RWPE2 (cell line): ENCODE results near the gene RAB3GAP1.

Experiments used
- ATAC-seq: fragments of 200-7000 bp; cut with Tn5 transposase; 3 replicates; pipeline ENCODE4 v1.9.1; 2021; ENCODE audit warnings: low read depth
- DNase-seq: peaks from one replicate; pipeline ENCODE4 v3.0.0-alpha.2; 2020; ENCODE audit warnings: low spot score
- H3K27ac ChIP-seq: fragments of 450-650 bp; 2 replicates; pipeline ENCODE4 v1.5.1; 2017; ENCODE audit warnings: mild to moderate bottlenecking; ENCODE audit not compliant: poor library complexity, severe bottlenecking
- H3K27me3 ChIP-seq: fragments of 250-450 bp; sonication (Bioruptor Pico); 2 replicates; pipeline ENCODE4 v1.5.1; 2021; ENCODE audit warnings: mild to moderate bottlenecking, moderate library complexity; ENCODE audit not compliant: insufficient read depth, poor library complexity, severe bottlenecking
- H3K36me3 ChIP-seq: fragments of 250-450 bp; sonication (Bioruptor Pico); 2 replicates; pipeline ENCODE4 v1.5.1; 2020; ENCODE audit warnings: low read depth, mild to moderate bottlenecking, moderate library complexity
- H3K4me1 ChIP-seq: fragments of 250-450 bp; sonication (Bioruptor Pico); 2 replicates; pipeline ENCODE4 v1.5.1; 2021; ENCODE audit warnings: mild to moderate bottlenecking, moderate library complexity; ENCODE audit not compliant: insufficient read depth, poor library complexity, severe bottlenecking
- H3K4me3 ChIP-seq: fragments of 250-450 bp; sonication (Bioruptor Pico); 2 replicates; pipeline ENCODE4 v1.5.1; 2021; ENCODE audit warnings: mild to moderate bottlenecking, moderate library complexity; ENCODE audit not compliant: severe bottlenecking
- H3K9me3 ChIP-seq: fragments of 250-450 bp; sonication (Bioruptor Pico); 2 replicates; pipeline ENCODE4 v1.5.1; 2021; ENCODE audit warnings: mild to moderate bottlenecking, moderate library complexity; ENCODE audit not compliant: severe bottlenecking
- TF ChIP-seq, protein P1 (sequence below): fragments of 450-650 bp; IDR thresholded peaks from one replicate; pipeline ENCODE4 v1.5.1; 2017; ENCODE audit warnings: mild to moderate bottlenecking, moderate library complexity; ENCODE audit not compliant: poor library complexity, severe bottlenecking

RAB3GAP1 gene

DNA sequence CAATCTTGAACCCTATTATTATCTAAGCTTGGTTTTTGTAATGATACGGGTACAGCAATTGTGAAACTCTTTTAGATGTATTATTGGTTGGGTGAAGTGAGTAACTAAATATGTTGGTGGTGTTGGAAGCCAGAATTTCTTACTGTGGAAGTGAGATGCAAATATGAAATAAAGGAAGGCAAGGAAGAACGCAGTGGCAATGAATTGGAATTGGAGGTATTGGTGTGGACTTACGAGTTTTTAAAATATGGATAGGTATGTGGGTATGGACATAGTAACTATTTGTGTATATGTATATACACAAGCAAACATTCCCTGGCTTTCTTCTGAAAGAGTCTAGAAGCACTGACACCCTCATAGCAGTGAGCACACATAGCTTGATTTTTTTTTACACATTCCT, 105.8 kb downstream of the RAB3GAP1 start:
- H3K36me3 ChIP-seq: peaks cover 92% of the 10 kb centered on the region
- H3K9me3 ChIP-seq: no peaks in the 10 kb centered on the region
- H3K4me1 ChIP-seq: no peaks in the 10 kb centered on the region
- H3K27ac ChIP-seq: no peak overlapping the region
- no peak overlapping the region for H3K4me3 ChIP-seq
- ATAC-seq: no peak
- no peak for DNase-seq
- TF ChIP-seq, protein P1, sequence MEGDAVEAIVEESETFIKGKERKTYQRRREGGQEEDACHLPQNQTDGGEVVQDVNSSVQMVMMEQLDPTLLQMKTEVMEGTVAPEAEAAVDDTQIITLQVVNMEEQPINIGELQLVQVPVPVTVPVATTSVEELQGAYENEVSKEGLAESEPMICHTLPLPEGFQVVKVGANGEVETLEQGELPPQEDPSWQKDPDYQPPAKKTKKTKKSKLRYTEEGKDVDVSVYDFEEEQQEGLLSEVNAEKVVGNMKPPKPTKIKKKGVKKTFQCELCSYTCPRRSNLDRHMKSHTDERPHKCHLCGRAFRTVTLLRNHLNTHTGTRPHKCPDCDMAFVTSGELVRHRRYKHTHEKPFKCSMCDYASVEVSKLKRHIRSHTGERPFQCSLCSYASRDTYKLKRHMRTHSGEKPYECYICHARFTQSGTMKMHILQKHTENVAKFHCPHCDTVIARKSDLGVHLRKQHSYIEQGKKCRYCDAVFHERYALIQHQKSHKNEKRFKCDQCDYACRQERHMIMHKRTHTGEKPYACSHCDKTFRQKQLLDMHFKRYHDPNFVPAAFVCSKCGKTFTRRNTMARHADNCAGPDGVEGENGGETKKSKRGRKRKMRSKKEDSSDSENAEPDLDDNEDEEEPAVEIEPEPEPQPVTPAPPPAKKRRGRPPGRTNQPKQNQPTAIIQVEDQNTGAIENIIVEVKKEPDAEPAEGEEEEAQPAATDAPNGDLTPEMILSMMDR: no peak
- no peaks in the 10 kb centered on the region for H3K27me3 ChIP-seq

- peaks cover 6% of the 10 kb centered on the region for H3K4me1 ChIP-seq
- no peak overlapping the region for H3K27ac ChIP-seq
- H3K9me3 ChIP-seq: no peaks in the 10 kb centered on the region
- no peak overlapping the region for H3K4me3 ChIP-seq
- H3K27me3 ChIP-seq: no peaks in the 10 kb centered on the region
- TF ChIP-seq, protein P1: no peak
- ATAC-seq (no peak), DNase-seq (no peak)
- peaks cover 89% of the 10 kb centered on the region for H3K36me3 ChIP-seq
Measured at GRCh38 chr2:135159191-135159590, 107.1 kb downstream of the RAB3GAP1 start.

DNA sequence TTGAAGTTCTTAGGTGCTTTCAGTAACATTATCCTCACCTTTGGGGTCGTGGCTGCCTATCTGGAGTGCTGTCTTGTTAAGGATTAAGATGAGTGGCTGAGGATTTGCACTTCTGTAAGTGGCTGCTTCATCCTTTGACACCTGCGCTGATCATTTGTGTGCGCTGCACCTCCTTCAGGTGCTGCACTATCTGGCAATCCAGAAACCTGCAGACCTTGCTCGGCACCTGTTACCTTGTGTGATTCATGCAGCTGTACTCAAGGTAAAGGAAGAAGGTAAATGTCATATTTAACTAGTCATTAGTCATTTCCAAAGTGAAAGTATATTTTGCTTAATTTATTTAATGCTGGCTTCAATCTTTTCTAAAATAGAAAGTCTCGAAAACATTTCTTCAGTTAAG, 110.3 kb downstream of the RAB3GAP1 start:
- DNase-seq (no peak), ATAC-seq (peak; percentile 45; the same call in 1 of the 3 replicates)
- Histone ChIP-seq H3K4me3 (no peak overlapping the region), H3K36me3 (peaks cover 90% of the 10 kb centered on the region), H3K27me3 (no peaks in the 10 kb centered on the region), H3K4me1 (peaks cover 7% of the 10 kb centered on the region), H3K27ac (no peak overlapping the region), H3K9me3 (no peaks in the 10 kb centered on the region)
- TF ChIP-seq, protein P1: no peak

- Histone ChIP-seq H3K9me3 (no peaks in the 10 kb centered on the region), H3K27ac (no peak overlapping the region), H3K36me3 (peaks cover 93% of the 10 kb centered on the region), H3K4me1 (peaks cover 7% of the 10 kb centered on the region), H3K4me3 (no peak overlapping the region), H3K27me3 (no peaks in the 10 kb centered on the region)
- no peak for ATAC-seq
- DNase-seq: no peak
- TF ChIP-seq, protein P1: no peak
Measured at GRCh38 chr2:135162786-135163185, 110.7 kb downstream of the RAB3GAP1 start.

DNA sequence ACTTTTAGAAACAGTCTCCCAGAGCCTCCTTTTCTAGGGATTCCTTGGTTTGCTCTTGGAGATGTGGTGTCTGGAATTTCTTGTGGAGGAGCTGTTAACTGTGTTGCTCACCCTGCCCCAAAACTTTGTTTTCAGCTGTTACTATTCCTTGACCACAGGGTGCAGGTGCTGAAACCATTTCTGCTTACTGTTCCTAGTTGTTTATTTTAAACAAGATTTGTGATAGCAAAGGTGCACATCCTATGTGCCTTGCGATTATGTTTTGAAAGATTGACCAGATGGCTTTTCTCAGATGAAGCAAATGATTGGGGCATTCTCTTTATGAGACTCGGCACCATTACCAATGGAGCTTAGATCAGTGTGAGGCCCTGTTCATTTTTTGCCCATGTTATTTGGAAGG, 111.2 kb downstream of the RAB3GAP1 start:
- TF ChIP-seq, protein P1: no peak
- ATAC-seq (no peak), DNase-seq (no peak)
- Histone ChIP-seq H3K4me3 (no peak overlapping the region), H3K9me3 (no peaks in the 10 kb centered on the region), H3K36me3 (peaks cover 93% of the 10 kb centered on the region), H3K4me1 (peaks cover 7% of the 10 kb centered on the region), H3K27ac (no peak overlapping the region), H3K27me3 (no peaks in the 10 kb centered on the region)
